ENCODE results near the gene CDK10.

Gene CDK10

GRCh38 chr16:89738072-89738377 is 51.5 kb downstream of the CDK10 start:
- no peak for DNase-seq

DNA sequence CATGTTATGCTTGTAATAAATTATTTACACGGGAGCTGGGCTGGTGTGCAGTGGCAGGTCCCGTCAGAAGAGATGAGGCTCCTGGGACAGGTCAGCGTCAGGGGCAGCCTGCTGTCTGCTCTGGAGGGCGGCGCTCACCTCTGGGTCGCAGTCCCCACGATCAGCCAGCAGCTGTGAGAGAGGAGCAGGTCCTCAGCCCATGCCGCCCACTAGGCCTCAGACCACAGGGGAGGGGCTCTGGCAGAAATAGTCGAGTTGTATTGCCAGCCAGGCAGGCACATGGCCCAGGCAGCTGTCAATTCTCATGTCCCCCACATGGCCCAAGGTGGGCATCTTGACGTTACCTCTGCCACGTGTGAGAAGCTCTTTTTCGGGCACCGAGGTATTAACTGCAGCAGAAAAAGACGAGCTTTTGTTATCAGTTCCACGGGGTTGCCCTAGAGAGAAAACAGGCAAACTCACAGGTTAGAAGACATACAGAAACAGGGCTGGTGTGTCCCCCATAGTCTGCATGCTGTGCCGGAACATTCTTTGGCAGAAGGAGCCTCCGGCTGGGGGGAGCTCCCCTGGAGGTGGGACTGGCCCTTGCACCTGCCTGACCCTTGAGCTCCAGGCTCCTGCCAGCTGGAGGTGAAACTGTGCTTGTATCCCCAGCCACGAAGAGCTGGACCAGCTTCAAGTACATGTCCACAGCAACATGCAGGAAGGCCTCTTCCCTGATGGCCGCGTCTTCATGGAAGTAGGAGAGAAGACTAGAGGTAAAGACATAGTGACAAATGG is 52.2 kb downstream of the CDK10 start:
- DNase-seq: no peak

DNA sequence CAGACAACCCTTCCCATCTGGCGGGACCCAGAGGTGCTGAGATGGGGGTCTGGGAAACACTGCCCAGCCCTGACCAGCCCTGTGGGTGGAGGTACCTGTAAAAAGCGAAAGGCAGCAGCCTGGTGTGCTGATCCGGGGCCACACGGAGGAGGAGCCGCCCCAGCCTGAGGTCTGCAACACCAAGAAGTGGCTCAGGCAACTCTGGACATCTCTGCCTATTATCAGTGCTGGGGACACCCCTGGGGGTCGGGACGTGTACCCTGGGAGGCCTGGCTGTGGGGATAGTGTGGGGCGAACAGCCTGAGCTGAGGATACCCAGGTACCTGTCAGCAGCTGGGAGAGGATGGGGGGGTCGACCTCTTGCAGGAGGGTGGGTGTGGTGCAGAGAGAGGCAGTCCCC is 52.9 kb downstream of the CDK10 start:
- DNase-seq: no peak

- no peak for DNase-seq
Observed at GRCh38 chr16:89741342-89742014, 55.0 kb downstream of the CDK10 start.

- DNase-seq: no peak
Observed at GRCh38 chr16:89742948-89743347, 56.5 kb downstream of the CDK10 start.

DNA sequence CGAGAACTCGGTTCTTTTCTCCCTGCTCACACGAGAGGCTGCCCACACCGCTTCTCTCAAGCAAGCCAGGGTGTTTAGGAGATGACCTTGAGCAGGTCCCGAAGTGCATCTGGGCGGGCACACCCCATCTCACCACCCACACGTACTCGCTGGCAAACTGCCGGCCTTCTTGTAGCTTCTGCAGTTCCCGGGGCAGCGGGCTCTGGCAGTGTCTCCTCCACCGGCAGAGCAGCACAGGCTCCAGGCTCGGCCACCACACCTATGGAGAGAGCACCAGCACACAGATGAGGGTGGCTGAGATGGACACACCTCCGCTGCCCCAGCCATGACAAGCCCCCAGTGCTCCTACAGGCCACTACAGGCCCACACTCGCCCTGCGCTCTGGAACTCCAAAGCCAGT is 58.3 kb downstream of the CDK10 start:
- DNase-seq: no peak

All from CD4-positive, alpha-beta T cell treated with Interferon alpha-2 for 1 hour (primary cell).